Muscle of back (tissue), 11 donors: ENCODE data around the gene KCNQ5. TPM values are rescaled to one million over a fixed set of nuclear protein-coding genes. Genes with fewer than 3 reads are reported as not detected.

Experiments used
- DNase-seq, 3 donors: peaks; one replicate each; pipeline versions ENCODE4 v3.0.0 to v3.0.0-alpha.2; 2013
- polyA plus RNA-seq, 10 donors: library from polyadenylated mRNA; unstranded; fragments of 120-200 nt; gene quantifications; one replicate each; pipeline ENCODE4 v1.2.1, GENCODE V29; 2013; ENCODE audit not compliant: insufficient read length in 10 of 10

The KCNQ5 gene
- polyA plus RNA-seq, 10 donors, result 0.32 to 2.1 (median 1.0) TPM

- no peak for DNase-seq
Observed at GRCh38 chr6:73240730-73241129, 618.9 kb downstream of the KCNQ5 start.

- no peak for DNase-seq
Observed at GRCh38 chr6:73242001-73242400, 620.1 kb downstream of the KCNQ5 start.
